T-helper 22 cell (primary cell): ENCODE measurements around the gene CLCN1.
A peak's percentile ranks its signal among the peaks of the same experiment; 100 is the strongest.

Source experiments
- DNase-seq: peaks from one replicate; pipeline ENCODE4 v3.0.0-alpha.2; 2020; ENCODE audit warnings: low read depth

CLCN1 gene

DNA sequence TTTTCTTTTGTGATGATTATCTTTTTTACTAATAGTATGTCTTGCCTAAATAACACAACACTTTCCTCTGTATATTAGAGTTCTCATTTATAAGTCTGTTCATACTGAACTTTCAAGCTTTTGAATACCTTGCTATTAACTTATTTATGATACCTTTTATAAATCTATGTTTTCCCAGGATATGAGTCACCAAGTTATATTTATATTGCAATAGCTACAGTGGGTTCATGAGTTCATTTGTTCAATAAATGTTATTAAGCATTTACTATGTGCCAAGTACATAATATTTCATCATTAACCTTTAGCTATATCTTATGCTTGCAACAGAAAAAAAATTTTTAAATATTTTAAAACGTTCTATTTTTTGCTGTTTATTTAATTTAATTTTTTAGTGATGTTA is 18.3 kb downstream of the CLCN1 start:
- DNase-seq, result no peak

DNA sequence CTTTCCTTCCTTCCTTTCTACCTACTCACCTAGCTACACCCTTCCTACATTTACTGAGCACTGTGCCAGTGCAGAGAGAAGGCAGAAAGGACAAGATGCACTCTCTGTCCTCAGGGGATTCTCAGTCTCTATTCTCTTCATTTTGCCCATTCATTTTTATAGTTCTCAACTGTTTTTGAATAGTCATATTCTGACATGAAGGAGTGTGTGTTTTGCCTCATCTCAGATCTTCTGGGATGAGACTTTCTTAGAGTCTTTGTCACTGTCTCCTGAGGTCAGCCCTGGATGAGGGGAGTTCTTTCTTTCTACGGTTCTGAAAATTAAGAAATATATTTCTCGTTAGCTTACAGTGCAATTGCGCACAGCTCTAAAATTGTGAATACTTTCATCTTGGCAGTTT is 21.3 kb downstream of the CLCN1 start:
- no peak for DNase-seq

DNA sequence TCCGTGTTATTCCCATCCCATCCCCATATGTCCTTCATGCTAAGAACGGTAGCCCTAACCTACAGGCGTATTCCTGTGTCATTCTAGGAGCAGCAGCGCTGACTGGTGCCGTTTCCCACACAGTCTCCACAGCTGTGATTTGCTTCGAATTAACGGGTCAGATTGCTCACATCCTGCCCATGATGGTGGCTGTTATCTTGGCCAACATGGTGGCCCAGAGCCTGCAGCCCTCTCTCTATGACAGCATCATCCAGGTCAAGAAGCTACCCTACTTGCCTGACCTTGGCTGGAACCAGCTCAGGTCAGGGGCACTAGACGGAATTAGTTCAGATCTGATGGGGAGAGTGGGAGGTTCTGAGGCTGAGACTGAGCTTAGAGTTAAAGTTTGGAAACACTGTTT is 25.9 kb downstream of the CLCN1 start:
- DNase-seq, result no peak

DNA sequence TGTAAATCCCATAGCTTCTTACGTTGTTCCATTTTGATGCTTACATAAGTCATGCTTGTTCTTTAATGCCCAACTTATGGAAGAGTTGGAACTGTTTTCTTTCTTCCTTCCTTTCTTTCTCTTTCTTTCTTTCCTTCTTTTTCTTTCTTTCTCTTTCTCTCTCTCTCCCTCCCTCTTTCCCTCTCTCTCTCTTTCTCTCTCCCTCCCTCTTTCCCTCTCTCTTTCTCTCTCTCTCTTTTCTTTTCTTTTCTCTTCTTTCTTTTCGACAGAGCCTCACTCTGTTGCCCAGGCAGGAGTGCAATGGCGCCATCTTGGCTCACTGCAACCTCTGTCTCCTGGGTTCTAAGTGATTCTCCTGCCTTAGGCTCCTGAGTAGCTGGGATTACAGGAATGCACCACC is 27.7 kb downstream of the CLCN1 start:
- DNase-seq, result no peak

DNA sequence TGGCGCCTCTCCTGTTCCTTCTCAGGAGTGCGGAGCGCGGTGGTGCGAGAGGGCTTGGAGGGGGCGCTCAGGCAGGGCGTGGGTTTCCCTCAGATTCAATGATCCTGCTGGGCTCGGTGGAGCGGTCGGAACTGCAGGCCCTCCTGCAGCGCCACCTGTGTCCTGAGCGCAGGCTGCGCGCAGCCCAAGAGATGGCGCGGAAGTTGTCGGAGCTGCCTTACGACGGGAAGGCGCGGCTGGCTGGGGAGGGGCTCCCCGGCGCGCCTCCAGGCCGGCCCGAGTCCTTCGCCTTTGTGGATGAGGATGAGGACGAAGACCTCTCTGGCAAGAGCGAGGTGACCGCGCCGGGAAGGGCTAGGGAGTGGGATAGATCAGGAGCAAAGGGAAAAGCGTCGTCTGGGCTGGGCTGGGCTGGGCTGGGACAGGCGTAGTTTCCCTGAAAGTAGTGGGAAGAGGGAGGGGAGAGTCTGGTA is 29.6 kb downstream of the CLCN1 start:
- peak; percentile 36 for DNase-seq

DNA sequence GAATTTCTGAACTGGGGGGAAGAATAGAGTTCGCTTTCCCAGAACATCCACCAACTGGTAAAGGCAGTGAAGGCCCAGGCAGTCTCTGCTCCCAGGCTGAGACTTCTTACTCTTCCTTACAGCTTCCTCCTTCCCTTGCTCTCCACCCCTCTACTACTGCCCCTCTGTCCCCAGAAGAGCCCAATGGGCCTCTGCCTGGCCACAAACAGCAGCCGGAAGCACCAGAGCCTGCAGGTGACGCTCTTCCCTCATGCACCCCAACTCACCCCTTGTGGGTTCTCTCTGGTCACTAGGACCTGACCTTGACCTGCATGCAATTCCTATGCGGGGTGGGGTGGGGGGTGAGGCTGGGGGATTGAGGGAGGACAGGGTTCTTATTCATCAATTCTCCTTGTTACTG is 30.1 kb downstream of the CLCN1 start:
- DNase-seq, result no peak

DNA sequence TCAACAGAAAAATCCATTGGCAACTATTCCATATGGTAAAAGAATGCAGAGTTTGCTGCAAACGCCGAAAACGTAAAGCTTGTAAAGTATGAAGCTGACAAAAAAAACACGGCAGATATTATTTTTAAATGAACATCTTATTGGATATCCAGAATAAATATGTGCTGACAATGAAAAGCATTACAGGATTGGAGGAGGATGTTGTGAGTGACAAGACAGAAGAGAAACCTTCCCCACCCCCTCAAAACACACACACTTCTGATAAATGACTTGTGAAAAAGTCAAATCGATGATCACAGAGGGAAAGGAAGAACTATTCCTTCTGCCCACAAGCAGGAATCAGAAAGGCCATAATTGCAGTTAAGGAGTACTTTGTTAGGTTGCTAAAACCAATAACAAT is 32.0 kb downstream of the CLCN1 start:
- no peak for DNase-seq

DNA sequence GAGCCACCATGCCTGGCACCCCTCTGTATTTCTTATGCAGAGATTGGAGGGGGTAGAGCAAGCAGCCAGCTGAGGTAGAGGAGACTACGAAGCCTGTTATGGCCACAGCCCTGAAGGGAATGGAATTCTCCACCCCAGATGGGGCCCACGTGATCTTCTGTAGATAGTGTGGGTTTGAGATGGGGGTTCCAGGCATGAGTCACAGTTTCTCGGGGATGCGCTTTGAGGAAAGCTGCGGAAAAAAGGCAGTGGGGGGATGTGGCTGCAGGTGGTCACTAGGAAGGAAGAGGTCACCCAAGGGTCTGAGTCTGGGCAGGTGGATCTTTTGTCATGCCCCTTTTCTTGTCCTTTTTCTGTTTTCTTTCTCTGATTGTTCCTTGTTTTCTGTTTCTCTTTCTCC is 35.1 kb downstream of the CLCN1 start:
- no peak for DNase-seq

DNA sequence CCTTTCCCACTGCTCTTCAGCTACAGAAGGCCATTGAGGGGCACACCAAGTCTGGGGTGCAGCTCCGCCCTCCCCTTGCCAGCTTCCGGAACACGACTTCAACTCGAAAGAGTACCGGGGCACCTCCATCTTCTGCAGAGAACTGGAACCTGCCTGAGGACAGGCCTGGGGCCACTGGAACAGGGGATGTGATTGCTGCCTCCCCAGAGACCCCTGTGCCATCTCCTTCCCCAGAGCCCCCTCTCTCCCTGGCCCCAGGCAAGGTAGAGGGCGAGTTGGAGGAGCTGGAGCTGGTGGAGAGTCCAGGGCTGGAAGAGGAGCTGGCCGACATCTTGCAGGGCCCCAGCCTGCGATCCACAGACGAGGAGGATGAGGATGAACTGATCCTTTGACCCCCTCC is 35.7 kb downstream of the CLCN1 start:
- no peak for DNase-seq

DNA sequence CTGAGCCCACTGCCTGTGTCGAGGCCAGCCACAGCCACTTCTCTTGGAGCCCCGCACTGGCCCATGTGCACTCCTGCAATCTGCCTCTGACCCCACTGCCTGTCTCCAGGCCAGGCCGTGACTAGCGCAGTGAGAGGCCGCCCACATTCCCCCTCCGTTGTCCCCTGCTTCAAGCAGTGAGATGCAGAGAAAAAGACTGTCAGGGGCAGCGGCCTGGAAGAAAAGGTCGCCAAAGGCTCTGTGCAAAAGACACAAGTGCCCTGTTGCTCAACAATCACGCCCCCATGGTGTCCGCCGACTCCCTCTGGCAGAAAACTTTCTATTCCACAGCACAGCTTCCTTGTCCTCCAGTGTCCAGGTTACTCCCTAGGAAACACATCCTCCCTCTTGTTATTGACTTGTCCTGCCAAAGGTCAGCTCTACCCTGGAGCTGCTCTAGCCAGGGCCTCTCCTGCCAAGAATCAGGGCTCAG is 36.7 kb downstream of the CLCN1 start:
- DNase-seq, result no peak

DNA sequence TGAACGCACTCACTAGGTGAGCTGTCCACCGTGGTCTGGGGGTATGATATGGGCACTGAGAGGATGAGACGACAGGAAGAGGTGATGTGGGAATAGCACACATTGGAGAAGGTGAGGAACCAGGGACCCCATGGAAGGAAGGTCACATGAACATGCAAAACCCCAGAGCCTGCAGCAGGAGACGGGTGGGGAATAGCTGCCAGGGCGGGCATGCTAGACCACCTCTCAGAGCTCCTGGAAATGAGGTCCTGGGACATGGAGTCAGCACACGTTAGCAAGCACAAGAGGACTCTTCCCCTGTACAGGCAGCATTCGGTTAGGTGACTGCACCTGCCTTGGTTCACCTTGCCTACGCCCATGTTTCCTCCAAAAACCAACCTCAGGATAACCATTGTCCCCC is 38.5 kb downstream of the CLCN1 start:
- DNase-seq, result no peak

DNA sequence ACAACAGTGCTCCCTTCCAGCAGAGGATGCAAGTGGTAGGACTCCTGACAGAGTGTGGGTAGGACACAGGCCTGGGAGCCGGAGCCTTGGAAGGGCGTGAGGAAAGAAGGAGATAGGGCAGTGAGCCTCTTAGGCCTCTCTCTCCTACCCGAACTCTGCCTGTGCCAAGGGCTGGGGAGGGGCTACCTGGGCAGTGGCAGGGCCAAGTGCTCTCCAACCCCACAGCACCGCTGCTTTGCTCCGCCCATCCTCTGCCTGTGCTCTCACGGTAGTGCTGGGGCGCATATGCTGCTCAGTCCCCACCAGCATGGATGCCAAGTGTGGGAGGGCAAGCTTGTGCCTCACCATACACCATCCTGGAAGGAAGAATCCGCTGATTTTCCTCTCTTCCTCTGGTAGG is 39.1 kb downstream of the CLCN1 start:
- no peak for DNase-seq

DNA sequence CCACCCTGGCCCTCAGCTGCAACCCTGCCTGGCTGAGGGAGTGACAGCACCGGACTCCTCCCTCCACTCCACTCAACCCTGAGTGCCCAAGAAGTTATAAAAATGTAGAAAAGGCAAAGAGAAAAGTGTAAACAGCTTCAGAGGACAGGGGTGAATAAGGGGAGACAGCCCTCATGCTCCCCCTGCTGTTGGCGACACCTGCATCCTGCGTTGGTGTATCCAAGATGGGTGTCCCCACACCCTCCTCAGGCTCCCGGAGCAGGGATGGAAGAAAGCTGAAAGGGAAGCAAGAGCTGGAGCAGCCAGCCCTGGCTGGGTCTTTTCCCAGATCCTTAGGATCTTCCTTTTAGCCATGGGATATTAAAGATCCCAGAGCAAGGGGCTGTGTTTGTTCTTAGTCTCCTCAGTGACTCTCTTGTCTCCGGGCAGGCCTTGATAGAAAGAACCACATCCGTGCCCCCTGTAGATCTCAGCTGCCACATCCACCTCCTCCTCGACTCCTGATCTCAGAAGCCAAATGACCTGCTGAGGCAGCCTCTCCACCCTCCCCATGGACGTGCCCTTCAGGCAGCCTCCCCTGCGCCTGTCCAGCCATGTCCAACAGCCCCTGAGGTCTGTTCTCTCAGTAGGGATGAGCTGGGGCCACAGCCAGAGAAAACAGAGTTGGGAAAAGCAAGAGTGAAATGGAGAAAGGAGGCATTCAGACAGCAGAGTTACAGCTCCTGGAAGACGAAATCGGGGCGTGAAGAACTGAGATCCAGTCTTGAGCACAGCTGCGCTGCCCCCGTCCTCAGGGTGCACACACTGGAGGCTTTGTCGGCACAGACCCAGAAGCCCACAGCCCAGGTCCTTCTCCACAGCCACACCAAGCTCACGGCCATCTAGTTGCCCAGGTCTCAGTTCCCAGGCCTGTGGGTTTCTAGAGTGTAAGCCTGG is 39.8 kb downstream of the CLCN1 start:
- no peak for DNase-seq

DNA sequence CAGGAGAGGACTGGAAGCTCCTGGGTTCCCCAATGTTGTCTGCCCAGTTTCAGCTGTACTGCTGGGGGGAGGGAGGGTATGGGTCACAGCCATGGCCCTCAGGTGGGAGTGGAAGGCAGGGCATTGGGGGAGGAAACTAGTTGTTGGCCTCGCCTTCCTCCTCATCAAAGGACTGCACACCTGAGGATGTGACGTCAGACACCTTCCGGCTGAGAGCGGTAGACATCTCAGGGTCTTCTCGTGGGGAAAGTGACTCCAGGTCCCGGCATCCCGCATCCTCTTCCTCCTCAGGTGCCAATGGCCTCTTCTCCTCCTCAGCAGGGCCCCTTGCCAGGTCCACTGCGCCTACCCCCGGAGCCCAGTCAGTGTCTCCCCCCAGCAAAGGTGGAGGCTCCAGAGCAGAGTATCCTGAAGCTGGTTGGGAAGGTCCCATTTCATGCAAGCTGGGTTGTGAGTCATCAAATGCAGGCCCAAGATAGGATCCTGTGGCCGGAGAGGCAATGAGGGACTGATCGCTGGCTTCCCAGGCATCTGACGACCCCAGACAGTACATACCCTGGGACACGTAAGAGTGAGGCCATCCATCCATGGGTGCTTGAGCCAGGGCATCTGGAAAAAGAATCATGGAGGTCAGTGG is 40.6 kb downstream of the CLCN1 start:
- DNase-seq, result no peak

DNA sequence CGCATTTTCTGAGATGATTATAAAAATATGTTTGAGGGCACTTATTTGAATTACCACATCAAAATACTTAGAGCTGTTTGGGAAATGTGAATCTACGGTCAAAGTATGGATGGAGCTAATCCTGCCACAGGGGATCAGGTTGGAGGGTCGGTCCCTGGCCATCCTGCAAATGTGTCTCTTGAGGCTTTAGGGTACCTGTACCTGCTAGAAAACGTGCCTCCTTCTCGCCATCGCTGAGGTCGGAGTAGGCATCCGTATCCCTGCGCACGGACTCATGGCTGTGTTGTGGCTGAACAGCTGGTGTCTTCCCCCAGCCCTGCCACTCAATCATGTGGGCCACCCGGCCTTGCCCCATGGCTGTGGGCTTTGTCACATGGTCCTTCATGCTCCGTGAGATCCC is 42.7 kb downstream of the CLCN1 start:
- DNase-seq, result no peak

DNA sequence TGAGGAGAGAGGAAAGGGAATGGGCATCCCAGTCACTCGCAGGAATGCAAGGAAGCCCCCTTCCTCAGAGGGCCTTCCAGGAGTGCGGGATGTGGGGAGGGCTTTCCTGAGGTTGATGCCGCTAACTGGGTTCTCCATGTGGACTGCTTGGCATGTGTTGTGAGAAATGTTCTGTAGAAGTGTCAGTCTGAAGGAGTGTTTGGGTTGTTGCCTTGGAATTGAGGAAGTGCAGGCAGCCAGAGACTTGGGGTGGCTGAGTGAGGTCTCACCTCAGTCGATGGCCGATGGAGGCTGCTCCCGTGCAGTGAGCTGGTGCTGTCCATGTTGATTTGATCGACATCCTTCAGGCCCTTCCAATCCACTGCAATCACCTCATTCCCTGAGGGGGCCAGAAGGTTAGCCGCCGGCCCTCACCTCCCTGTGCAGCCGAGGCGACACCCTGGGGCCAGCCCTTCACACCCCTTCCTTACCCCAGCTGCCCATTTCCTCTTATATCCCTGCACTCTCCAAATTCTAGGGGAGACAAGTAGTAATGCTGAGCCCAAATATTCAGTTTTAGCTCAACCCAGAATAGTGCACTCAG is 44.0 kb downstream of the CLCN1 start:
- DNase-seq, result no peak

DNA sequence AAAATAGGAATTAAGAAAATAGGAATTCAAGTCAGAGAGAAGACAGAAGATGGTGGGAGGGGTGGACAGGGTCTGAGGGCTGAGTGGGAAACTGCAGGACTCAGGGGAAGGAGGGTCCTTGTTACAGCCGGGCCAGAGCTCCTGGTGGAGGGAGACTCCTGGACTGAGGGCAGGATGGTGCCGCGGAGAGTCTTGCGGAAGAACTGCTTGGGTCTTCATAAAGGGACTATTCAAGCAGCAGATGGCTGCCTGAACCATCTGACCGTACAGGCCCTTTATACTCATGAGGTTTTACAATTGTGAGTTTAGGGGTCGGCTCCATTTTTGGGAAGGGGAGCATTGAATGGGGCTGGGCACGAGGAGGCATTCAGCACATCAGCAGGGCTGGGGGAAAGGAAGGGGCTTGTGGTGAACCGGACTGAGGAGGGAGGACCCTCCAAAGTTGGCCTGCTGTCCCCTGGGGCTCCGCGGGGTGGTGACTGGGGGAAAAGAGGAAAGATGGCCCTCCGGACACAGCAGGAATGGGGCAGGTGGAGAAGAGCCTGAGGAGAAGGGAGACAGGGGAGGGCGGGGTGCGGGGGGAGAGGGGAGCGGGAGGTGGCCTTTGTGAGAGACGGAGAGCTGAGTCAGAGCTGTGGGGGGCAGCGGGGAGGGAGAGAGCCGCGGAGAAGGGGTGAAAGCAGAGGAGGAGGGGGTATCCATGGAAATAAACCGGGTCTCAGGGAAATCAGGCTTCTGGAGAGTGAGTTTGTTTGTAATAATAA is 45.1 kb downstream of the CLCN1 start:
- no peak for DNase-seq

DNA sequence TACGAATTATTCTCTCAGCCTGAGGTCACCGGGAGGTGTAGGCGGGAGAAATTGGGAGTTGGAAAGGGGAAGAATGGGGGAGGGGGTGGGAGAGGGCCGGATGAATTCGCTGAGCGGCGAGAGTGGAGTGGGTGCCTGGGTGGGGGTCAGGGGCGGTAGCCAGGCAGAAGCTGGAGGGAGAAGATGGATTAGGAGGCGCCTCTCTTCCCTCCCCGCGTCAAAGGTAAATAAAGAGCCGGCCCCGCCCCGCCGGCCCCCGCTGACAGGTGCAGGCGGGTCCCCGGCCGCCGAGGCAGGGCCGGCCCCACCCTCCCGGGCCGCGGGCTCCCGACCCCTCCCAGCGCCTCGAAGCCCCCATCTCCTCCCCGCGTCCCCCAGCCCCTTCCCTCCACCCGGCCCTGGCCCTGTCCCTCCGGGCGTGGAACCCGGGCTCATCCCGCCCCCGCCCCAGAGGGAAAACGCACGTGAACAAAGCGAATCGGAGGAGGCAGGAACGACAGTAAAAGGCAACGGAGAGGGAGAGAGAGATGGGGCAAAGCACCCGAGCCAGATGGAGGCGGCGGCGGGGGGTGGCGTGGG is 45.7 kb downstream of the CLCN1 start:
- DNase-seq, result no peak

DNA sequence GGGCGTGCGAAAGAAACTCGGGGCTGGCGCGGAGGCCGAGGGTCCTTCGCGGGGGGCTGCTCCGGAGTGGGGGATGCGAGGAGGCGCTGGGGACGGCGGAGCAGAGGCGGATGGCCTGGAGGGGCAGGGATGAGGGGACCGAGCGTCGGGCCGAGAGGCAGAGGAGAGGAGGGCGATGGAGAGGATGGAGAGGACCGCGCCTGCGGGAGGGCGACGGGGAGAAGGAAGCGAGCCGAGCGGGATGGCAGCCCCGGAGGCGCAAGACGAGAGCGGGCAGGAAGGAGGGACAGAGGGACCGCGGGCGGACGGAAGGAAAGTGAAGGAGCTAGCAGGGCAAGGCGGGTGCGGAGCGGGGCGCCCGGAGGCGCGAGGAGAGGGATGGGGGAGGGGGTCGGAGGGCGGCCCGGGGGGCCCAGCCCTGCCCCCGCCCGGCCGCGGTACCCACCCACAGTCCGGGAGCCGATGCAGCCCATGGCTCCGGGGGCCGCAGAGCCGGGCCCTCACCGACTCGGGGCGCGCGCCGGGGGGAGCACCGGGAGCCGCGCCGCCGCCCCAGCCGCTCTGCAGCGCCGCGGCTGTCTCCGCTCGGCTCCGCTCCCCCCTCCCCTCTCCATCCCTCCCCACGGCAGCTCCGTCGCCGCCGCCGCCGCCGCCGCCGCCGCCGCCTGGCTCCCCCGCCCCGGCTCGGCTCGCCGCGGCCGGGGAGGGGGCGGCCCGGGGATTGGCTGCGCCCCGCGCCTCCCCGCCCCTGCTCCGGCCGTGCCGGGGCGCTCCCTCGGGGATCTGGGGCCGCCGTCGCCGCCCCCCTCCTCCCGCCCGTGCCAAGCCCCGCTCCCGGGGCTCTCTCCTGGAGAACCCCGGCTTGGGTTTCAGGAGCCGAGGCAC is 46.5 kb downstream of the CLCN1 start, which contains the start of gene FAM131B:
FAM131B (minus strand) TSS at position 583 of the 885 bp plus-strand sequence; CDS start at position 473, 110 bp downstream.
- no peak for DNase-seq

DNA sequence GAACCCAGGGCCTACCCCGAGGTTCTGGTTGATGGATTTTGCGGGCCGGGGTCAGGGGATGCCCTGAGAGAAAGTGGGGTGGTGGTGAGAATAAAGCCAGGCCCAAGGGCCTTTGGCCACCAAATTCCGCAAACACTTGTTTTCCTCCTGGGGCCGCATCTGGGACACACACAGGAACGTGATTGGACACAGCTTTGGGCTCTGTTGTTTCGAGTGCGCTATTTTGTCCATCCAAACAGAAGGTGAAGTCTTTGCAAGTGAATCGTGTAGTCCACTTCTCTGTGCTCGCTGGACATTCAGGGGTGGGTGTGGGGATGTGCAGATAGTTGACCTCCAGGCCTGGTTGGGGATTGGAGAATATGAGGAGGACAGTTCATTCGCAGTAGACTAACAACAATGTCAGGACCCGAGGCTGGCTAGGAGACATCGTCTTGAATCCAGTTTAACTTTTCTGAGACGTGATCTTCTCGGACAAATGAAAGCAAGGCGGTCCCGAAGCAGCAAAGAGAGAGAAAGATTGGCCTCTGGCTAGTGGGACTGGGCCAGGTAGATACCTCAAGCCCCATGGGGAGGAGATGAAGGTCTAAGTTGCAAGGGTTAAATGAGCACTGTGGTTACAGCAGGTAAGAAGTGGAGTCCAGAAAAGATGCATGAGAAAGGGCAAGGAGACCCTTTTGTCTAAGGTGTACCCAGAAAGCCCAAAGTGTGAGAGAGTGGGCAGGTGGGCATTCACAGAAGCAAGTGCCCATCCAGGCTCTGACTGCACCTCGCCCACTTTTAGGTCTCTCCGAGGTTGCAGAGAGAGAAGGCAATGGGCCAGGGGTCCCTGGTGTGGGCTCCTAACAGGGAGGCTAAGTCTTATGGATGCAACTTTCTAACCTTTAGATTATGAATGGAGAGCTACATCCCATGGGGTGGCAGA is 47.4 kb downstream of the CLCN1 start:
- DNase-seq, result no peak
